ENCODE results near the gene PRDM16.

DNA sequence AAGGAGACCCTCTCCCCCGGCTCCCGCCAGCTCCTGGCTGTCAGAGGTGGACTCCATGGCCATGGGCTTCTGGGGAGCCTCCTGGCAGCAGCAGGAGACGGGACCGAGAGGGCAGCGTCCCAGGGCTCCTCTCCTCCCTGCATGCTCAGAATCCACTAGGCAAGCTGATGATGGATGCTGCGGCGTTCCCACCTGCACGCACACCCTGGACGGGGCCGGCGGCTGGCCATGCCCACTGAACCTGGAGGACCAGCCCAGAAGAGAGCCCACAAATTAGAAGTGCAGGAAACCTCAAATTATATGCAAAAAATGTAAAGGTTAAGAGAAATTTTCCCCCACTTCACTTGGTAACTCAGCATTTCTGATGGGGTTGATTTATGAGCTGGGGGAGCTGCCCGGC, 308.2 kb downstream of the PRDM16 start:
- TF ChIP-seq, protein P1, sequence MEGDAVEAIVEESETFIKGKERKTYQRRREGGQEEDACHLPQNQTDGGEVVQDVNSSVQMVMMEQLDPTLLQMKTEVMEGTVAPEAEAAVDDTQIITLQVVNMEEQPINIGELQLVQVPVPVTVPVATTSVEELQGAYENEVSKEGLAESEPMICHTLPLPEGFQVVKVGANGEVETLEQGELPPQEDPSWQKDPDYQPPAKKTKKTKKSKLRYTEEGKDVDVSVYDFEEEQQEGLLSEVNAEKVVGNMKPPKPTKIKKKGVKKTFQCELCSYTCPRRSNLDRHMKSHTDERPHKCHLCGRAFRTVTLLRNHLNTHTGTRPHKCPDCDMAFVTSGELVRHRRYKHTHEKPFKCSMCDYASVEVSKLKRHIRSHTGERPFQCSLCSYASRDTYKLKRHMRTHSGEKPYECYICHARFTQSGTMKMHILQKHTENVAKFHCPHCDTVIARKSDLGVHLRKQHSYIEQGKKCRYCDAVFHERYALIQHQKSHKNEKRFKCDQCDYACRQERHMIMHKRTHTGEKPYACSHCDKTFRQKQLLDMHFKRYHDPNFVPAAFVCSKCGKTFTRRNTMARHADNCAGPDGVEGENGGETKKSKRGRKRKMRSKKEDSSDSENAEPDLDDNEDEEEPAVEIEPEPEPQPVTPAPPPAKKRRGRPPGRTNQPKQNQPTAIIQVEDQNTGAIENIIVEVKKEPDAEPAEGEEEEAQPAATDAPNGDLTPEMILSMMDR (IDR thresholded peaks at IDR 0.05): no peak
- TF ChIP-seq EZH2 (IDR thresholded peaks at IDR 0.05; ENCODE audit: borderline replicate concordance, insufficient read depth, low read depth, low read length, poor library complexity, severe bottlenecking): no peak
